ENCODE data around the gene IFNL1. TPM values are rescaled to one million over a fixed set of nuclear protein-coding genes. Genes with fewer than 3 reads are reported as not detected.
"Not testable (repeated sequence)": the region's sequence is repeated elsewhere in the genome, so short reads cannot be mapped to it uniquely, and the experiment has no call there.

IFNL1 gene
- total and polyA plus RNA-seq, 9 of the 15 experiments (the other 6 are each of a cell fraction or from before 2014, with no cell fraction given) = not detected

DNA sequence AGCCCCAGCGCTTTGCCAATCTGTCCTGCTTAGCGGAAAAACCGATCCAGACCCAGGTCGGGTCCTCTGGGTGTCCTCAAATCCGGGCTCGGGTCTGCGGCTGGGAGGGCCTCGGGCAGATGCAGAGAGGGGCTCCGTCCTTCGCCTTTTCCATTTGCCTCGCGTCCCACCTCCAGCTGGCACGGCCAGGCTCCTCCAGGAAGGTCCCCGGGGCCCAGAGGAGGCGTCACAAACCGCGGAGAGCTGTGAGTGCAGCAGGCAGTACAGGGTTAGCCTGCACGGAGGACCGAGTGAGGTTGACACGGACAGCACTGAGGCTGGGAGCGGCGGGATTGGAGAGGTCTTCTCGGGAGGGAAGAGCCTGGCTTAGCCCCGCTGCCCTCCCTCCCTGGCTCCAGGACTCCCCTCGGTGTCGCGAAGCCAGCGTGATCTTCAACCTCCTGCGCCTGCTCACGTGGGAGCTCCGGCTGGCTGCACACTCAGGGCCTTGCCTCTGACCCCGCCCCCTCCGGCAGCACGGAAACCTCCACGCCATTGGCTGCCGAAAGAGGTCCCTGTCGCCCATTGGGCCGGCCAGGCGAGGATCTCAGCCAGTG, 30.8 kb upstream of the IFNL1 start (continued):
- TF ChIP-seq, protein P1, sequence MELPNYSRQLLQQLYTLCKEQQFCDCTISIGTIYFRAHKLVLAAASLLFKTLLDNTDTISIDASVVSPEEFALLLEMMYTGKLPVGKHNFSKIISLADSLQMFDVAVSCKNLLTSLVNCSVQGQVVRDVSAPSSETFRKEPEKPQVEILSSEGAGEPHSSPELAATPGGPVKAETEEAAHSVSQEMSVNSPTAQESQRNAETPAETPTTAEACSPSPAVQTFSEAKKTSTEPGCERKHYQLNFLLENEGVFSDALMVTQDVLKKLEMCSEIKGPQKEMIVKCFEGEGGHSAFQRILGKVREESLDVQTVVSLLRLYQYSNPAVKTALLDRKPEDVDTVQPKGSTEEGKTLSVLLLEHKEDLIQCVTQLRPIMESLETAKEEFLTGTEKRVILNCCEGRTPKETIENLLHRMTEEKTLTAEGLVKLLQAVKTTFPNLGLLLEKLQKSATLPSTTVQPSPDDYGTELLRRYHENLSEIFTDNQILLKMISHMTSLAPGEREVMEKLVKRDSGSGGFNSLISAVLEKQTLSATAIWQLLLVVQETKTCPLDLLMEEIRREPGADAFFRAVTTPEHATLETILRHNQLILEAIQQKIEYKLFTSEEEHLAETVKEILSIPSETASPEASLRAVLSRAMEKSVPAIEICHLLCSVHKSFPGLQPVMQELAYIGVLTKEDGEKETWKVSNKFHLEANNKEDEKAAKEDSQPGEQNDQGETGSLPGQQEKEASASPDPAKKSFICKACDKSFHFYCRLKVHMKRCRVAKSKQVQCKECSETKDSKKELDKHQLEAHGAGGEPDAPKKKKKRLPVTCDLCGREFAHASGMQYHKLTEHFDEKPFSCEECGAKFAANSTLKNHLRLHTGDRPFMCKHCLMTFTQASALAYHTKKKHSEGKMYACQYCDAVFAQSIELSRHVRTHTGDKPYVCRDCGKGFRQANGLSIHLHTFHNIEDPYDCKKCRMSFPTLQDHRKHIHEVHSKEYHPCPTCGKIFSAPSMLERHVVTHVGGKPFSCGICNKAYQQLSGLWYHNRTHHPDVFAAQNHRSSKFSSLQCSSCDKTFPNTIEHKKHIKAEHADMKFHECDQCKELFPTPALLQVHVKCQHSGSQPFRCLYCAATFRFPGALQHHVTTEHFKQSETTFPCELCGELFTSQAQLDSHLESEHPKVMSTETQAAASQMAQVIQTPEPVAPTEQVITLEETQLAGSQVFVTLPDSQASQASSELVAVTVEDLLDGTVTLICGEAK (IDR thresholded peaks at IDR 0.05) = no peak
- TF ChIP-seq, protein P1 (CRISPR knock-in tag; IDR thresholded peaks at IDR 0.05) = no peak
- TF ChIP-seq MTA3 (IDR thresholded peaks at IDR 0.05; ENCODE audit: borderline replicate concordance) = no peak
- no peak for TF ChIP-seq U2AF1 (optimal IDR thresholded peaks at IDR 0.05; ENCODE audit: low read depth, low read length)

DNA sequence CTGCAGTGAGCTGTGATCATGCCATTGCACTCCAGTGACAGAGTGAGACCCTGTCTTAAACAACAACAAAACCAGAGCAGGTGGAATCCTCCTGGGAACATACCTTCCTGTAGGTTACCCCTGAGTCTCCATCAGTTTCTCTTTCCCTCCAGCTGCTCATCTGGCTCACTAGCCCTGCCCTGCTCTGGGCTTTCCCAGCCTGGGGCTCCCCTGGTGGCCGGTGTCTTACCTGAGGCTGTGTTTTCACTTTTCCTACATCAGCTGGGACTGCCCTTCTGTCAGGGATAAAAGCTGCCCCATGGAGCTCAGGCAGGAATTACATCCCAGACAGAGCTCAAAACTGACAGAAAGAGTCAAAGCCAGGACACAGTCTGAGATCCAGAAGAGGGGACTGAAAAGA, 28.1 kb upstream of the IFNL1 start, which contains the start of gene IFNL2:
Gene IFNL2, plus strand, starts transcription at position 312 of the 400 bp plus-strand sequence. CDS start 173 bp downstream, outside the sequence.
- ATAC-seq (peak; percentile 89), FAIRE-seq (peak; percentile 83)
- in situ Hi-C loops (cut with MboI); H3K36me3 ChIP-seq (ENCODE audit: control insufficient read depth, insufficient read depth, low read length); H3K9ac ChIP-seq (ENCODE audit: insufficient read depth in 1 of 2, low read depth in 2 of 2, low read length in 2 of 2); H3K4me3 ChIP-seq; H3K9me3 ChIP-seq (replicated peaks; ENCODE audit: control insufficient read depth, insufficient read depth, low read depth, low read length); H4K20me1 ChIP-seq (replicated peaks; ENCODE audit: control insufficient read depth, insufficient read depth, low read length); H3K79me2 ChIP-seq (ENCODE audit: control insufficient read depth, insufficient read depth, low read length); H2AFZ ChIP-seq (ENCODE audit: low read depth, low read length); H3K4me2 ChIP-seq (ENCODE audit: insufficient read depth, low read length); H3K27ac ChIP-seq (ENCODE audit: extremely low read depth, low read depth, low read length); intact Hi-C loops (cut with micrococcal nuclease); H3K9me1 ChIP-seq (ENCODE audit: control insufficient read depth, insufficient read depth, low read length); DNase-seq (ENCODE audit: extremely low read depth in 1 of 4, low spot score in 3 of 4); CTCF ChIA-PET (ENCODE audit: low intra/inter-chr PET ratio); H3K27me3 ChIP-seq (ENCODE audit: control insufficient read depth in 2 of 2, insufficient read depth in 2 of 2, low read length in 2 of 2); BruUV-seq (replicated peaks): not testable (repeated sequence)
- peaks cover 0 to 22% of the 10 kb centered on the region in 2 experiments; a peak in 2 of 5 replicates for H3K4me1 ChIP-seq (replicated peaks in 1 of 2; ENCODE audit: control insufficient read depth in 2 of 2, insufficient read depth in 2 of 2, low read length in 2 of 2)
- no CpG with 5 or more reads among the region's 1 CpG for WGBS (ENCODE audit: insufficient coverage, low coverage, missing lambda C conversion rate)
- POLR2A ChIA-PET = interaction anchor here (0.6 kb wide), 1 partner anchor 49 kb away, joined by 4 read pairs; no protein-coding TSS in a partner anchor
